Mucosa of descending colon (tissue), 3 donors: ENCODE results near the gene ACIN1. TPM values are rescaled to one million over a fixed set of nuclear protein-coding genes. Genes with fewer than 3 reads are reported as not detected.

Experiments used
- ATAC-seq: fragments of 200-7000 bp; cut with Tn5 transposase; one replicate; pipeline ENCODE4 v1.9.1; 2020; ENCODE audit warnings: mild to moderate bottlenecking, moderate library complexity
- DNase-seq, 3 donors: peaks; one replicate each; pipeline ENCODE4 v3.0.0-alpha.2; 2020
- H3K36me3 ChIP-seq: fragments of 200-600 bp; one replicate; pipeline ENCODE4 v1.8.0; 2021; ENCODE audit warnings: low read depth, mild to moderate bottlenecking
- H3K4me1 ChIP-seq: fragments of 200-600 bp; one replicate; pipeline ENCODE4 v1.8.0; 2021; ENCODE audit warnings: low read depth, mild to moderate bottlenecking
- H3K4me3 ChIP-seq: fragments of 200-600 bp; one replicate; pipeline ENCODE4 v1.8.0; 2021; ENCODE audit warnings: mild to moderate bottlenecking
- H3K9me3 ChIP-seq: fragments of 200-600 bp; one replicate; pipeline ENCODE4 v1.8.0; 2021; ENCODE audit warnings: mild to moderate bottlenecking
- intact Hi-C, 2 donors: fragments of 100-400 bp; cut with DNase I in 1 of 2; cut with micrococcal nuclease in 1 of 2; formaldehyde crosslinking; loops; one replicate each; pipeline versions ENCODE4 v1.11.0 to v1.11.1; 2022; cut with DNase I, micrococcal nuclease
- total RNA-seq, 3 donors: library from RNA; stranded (reverse); fragmentation: NEBNext Ultra II Directional in 2 of 3; extraction: Animal tissue kit (Norgen Biotek cat#: 25700) in 2 of 3; gene quantifications; one replicate each; pipeline versions ENCODE4 v1.2.1 to v1.2.4, GENCODE V29; 2021 to 2023
- TF ChIP-seq, protein P1 (sequence below): fragments of 200-600 bp; IDR thresholded peaks from one replicate; pipeline ENCODE4 v1.8.0; 2022; ENCODE audit warnings: antibody characterized with exemption, mild to moderate bottlenecking
- donor health status: DM: no; HTN: no; CAD: no; lungs with moderate emphysema.
- donor health status: DM: no; HTN: no; CAD: no.
- donor health status: DM: no; HTN: yes; CAD: no.

ACIN1 gene
- total RNA-seq, 3 donors from 2014 or later, result 143 to 172 (median 170) TPM

DNA sequence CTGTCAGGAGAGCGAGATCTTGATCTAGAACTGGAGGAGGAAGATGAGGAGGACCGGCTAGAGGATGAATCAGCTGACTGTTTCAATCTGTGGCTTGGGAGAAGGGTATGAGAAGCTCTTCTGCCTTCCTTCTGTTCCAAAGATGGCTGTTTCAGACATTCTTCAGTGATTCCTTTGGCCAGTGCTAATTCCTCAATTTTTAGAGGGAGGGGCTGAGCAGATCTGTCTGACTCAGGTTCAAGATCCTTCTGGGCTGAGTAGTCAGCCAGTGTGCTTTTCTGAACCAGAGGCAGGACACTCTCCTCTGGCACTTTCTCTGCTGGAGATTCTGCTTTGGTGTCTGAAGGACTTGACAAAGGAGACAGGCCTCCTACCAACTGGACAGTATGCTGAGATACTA lies 15.2 kb downstream of the ACIN1 start:
- Histone ChIP-seq H3K4me1 (no peaks in the 10 kb centered on the region), H3K9me3 (no peaks in the 10 kb centered on the region), H3K36me3 (peaks cover 9% of the 10 kb centered on the region), H3K4me3 (no peak overlapping the region)
- TF ChIP-seq, protein P1, sequence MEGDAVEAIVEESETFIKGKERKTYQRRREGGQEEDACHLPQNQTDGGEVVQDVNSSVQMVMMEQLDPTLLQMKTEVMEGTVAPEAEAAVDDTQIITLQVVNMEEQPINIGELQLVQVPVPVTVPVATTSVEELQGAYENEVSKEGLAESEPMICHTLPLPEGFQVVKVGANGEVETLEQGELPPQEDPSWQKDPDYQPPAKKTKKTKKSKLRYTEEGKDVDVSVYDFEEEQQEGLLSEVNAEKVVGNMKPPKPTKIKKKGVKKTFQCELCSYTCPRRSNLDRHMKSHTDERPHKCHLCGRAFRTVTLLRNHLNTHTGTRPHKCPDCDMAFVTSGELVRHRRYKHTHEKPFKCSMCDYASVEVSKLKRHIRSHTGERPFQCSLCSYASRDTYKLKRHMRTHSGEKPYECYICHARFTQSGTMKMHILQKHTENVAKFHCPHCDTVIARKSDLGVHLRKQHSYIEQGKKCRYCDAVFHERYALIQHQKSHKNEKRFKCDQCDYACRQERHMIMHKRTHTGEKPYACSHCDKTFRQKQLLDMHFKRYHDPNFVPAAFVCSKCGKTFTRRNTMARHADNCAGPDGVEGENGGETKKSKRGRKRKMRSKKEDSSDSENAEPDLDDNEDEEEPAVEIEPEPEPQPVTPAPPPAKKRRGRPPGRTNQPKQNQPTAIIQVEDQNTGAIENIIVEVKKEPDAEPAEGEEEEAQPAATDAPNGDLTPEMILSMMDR, result no peak
- intact Hi-C loops, result no loop called here
- ATAC-seq (no peak), DNase-seq (no peak)

DNA sequence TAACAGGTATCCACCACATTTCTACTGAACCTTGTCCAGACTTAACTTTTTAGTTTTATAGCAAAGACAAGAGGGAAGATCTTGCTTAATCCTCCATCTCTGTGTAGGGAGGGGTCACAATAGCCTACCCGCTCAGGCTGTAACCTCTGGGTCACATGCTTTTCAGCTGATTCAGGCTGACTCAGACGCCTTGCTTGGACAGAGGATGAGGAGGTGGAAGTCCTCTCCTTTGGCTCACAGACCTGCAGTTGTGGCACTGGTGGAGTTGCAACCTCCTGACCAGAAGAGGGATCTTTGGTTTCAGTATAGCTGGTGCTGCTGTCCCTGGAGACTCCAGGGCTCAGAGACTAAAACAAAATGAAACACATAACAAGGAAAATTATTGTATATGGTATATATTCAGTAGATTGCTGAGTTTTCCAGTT lies 16.2 kb downstream of the ACIN1 start:
- intact Hi-C loops, result no loop called here
- H3K4me3 ChIP-seq, result no peak overlapping the region
- TF ChIP-seq, protein P1, result no peak
- H3K4me1 ChIP-seq, result no peaks in the 10 kb centered on the region
- no peaks in the 10 kb centered on the region for H3K9me3 ChIP-seq
- DNase-seq (peak in 1 of 3 donors; percentile 58), ATAC-seq (peak; percentile 92)
- peaks cover 5% of the 10 kb centered on the region for H3K36me3 ChIP-seq

- H3K36me3 ChIP-seq, result peaks cover 5% of the 10 kb centered on the region
- no peak overlapping the region for H3K4me3 ChIP-seq
- H3K9me3 ChIP-seq, result no peaks in the 10 kb centered on the region
- DNase-seq (no peak), ATAC-seq (no peak)
- intact Hi-C loops, result no loop called here
- TF ChIP-seq, protein P1, result no peak
- H3K4me1 ChIP-seq, result no peaks in the 10 kb centered on the region
These were observed 17.0 kb downstream of the ACIN1 start for GRCh38 chr14:23077962-23078361.

- ATAC-seq, result peak; percentile 25
- no peak for DNase-seq
- Histone ChIP-seq H3K4me3 (no peak overlapping the region), H3K9me3 (no peaks in the 10 kb centered on the region), H3K36me3 (peaks cover 5% of the 10 kb centered on the region), H3K4me1 (peaks cover 11% of the 10 kb centered on the region)
- intact Hi-C loops, result no loop called here
- TF ChIP-seq, protein P1, result peak; percentile 19
These were observed 18.0 kb downstream of the ACIN1 start for GRCh38 chr14:23076785-23077408.

DNA sequence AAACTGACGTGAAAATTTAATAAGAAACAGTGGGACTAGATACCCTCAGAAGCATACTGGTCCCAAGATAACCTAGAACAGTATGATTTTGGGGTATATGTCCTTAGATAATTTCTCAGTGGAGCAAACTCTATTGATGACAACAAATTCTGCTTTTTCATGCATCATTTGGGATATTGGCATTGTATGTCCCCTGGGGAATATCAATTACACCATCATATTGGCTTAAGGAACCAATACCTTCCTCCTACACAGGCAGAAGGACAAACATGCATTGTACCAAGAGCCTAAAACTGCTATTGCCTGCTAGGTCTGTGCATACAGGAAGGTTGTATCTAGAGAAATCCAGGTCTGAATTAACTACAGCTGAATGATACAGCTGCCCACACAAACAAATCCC lies 20.0 kb downstream of the ACIN1 start:
- TF ChIP-seq, protein P1, result no peak
- intact Hi-C loops, result no loop called here
- Histone ChIP-seq H3K9me3 (no peaks in the 10 kb centered on the region), H3K4me1 (peaks cover 21% of the 10 kb centered on the region), H3K36me3 (peaks cover 5% of the 10 kb centered on the region), H3K4me3 (no peak overlapping the region)
- DNase-seq (no peak), ATAC-seq (no peak)
